ENCODE measurements around the gene OOSP1.
"Not testable (repeated sequence)": the region's sequence is repeated elsewhere in the genome, so short reads cannot be mapped to it uniquely, and the experiment has no call there.

Gene OOSP1

GRCh38 chr11:59938132-59938531 is at the start of gene OOSP1:
Gene OOSP1 (plus strand): TSS chr11:59938432. CDS start chr11:59938455, 23 bp downstream.
- DNase-seq, result no peak

GRCh38 chr11:59891781-59892181 is 46.5 kb upstream of the OOSP1 start:
- DNase-seq, result no peak

GRCh38 chr11:59894616-59895015 is 43.6 kb upstream of the OOSP1 start:
- no peak for DNase-seq

GRCh38 chr11:59898046-59898445 is 40.2 kb upstream of the OOSP1 start:
- no peak for DNase-seq

- DNase-seq, result no peak
Observed at GRCh38 chr11:59898650-59899049, 39.6 kb upstream of the OOSP1 start.

- no peak for DNase-seq
Observed at GRCh38 chr11:59899532-59899931, 38.7 kb upstream of the OOSP1 start.

- no peak for DNase-seq
Observed at GRCh38 chr11:59900366-59901126, 37.7 kb upstream of the OOSP1 start.

GRCh38 chr11:59901306-59901705 is 36.9 kb upstream of the OOSP1 start:
- DNase-seq, result no peak

- DNase-seq, result not testable (repeated sequence)
Observed at GRCh38 chr11:59903569-59903968, 34.7 kb upstream of the OOSP1 start.

- no peak for DNase-seq
Observed at GRCh38 chr11:59918480-59918879, 19.8 kb upstream of the OOSP1 start.

- no peak for DNase-seq
Observed at GRCh38 chr11:59918987-59919589, 19.1 kb upstream of the OOSP1 start.

- DNase-seq, result no peak
Observed at GRCh38 chr11:59923813-59924212, 14.4 kb upstream of the OOSP1 start.

GRCh38 chr11:59931688-59932087 is 6.5 kb upstream of the OOSP1 start:
- no peak for DNase-seq

- no peak for DNase-seq
Observed at GRCh38 chr11:59938718-59939117, 486 bp downstream of the OOSP1 start.

GRCh38 chr11:59939482-59939881 is 1.2 kb downstream of the OOSP1 start:
- DNase-seq, result no peak

- no peak for DNase-seq
Observed at GRCh38 chr11:59941091-59941490, 2.9 kb downstream of the OOSP1 start.

- DNase-seq, result no peak
Observed at GRCh38 chr11:59943997-59944714, 5.9 kb downstream of the OOSP1 start.

GRCh38 chr11:59944720-59945119 is 6.5 kb downstream of the OOSP1 start:
- no peak for DNase-seq

- DNase-seq, result no peak
Observed at GRCh38 chr11:59953463-59954218, 15.4 kb downstream of the OOSP1 start.

GRCh38 chr11:59954219-59954847 is 16.1 kb downstream of the OOSP1 start:
- no peak for DNase-seq

GRCh38 chr11:59957094-59957493 is 18.9 kb downstream of the OOSP1 start:
- DNase-seq, result no peak

- DNase-seq, result no peak
Observed at GRCh38 chr11:59960502-59961381, 22.5 kb downstream of the OOSP1 start.
